HUES48 (cell line): ENCODE results near the gene KLHL1.

Source experiments
- H3K27ac ChIP-seq: one replicate; pipeline ENCODE4 v1.7.0; 2013; ENCODE audit warnings: low read depth, low read length, inconsistent platforms
- H3K27me3 ChIP-seq: 2 replicates; pipeline ENCODE4 v1.6.1; 2013; ENCODE audit warnings: mild to moderate bottlenecking, low read length; ENCODE audit not compliant: control insufficient read depth, insufficient read depth
- H3K36me3 ChIP-seq: 2 replicates; pipeline ENCODE4 v1.6.1; 2013; ENCODE audit warnings: low read length; ENCODE audit not compliant: control insufficient read depth, insufficient read depth
- H3K4me1 ChIP-seq: 2 replicates; pipeline ENCODE4 v1.6.1; 2013; ENCODE audit warnings: mild to moderate bottlenecking, low read length; ENCODE audit not compliant: control insufficient read depth, insufficient read depth
- H3K4me3 ChIP-seq: 2 replicates; pipeline ENCODE4 v1.5.1; 2013; ENCODE audit warnings: mild to moderate bottlenecking, low read depth, low read length
- H3K9ac ChIP-seq: 2 replicates; pipeline ENCODE4 v1.6.1; 2013; ENCODE audit warnings: mild to moderate bottlenecking, low read depth, low read length, moderate library complexity
- H3K9me3 ChIP-seq: 2 replicates; pipeline ENCODE4 v1.6.1; 2013; ENCODE audit warnings: low read length; ENCODE audit not compliant: control insufficient read depth, insufficient read depth

KLHL1 gene

GRCh38 chr13:69796256-69796655 lies 312.0 kb downstream of the KLHL1 start:
- Histone ChIP-seq H3K4me3 (no peak overlapping the region), H3K4me1 (peaks cover 15% of the 10 kb centered on the region), H3K9ac (no peak overlapping the region), H3K36me3 (no peaks in the 10 kb centered on the region), H3K9me3 (no peaks in the 10 kb centered on the region), H3K27me3 (no peaks in the 10 kb centered on the region), H3K27ac (no peak overlapping the region)

DNA sequence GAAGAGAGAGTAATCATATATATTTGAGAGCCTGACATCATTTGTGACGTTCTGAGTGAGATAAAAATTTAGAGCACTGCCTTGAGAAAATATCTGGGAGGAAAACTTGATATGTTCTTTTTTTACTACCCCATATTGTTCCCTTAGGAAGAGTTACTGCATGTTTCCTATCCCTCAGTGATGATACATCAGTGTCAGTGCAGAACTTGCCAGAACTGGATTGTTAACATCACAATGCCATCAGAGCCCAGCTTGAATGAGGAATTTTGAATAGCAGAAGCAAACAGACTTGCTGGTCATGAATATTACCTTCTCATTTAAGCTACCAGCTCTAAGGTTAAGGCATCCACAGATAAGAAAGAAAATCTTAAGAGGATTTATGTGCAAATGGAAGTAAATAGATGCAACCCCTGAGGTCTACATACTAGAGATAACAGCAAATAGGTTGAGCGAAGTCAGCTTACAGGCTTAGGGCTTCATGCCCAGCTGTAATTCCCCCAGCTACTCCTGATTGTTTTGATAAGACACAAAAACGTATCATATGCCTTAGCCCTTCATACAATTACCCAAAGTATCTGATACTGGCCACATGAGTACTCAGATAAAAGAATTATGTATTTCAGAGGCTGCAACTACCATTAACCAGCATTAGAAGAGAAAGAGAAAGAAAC lies 314.3 kb downstream of the KLHL1 start:
- H3K9ac ChIP-seq = no peak overlapping the region
- H3K4me3 ChIP-seq = peak overlapping the region; percentile 19; the same call in 1 of the 2 replicates
- H3K9me3 ChIP-seq = no peaks in the 10 kb centered on the region
- no peaks in the 10 kb centered on the region for H3K36me3 ChIP-seq
- H3K4me1 ChIP-seq = peaks cover 15% of the 10 kb centered on the region
- H3K27me3 ChIP-seq = no peaks in the 10 kb centered on the region
- H3K27ac ChIP-seq = peak overlapping the region; percentile 51

DNA sequence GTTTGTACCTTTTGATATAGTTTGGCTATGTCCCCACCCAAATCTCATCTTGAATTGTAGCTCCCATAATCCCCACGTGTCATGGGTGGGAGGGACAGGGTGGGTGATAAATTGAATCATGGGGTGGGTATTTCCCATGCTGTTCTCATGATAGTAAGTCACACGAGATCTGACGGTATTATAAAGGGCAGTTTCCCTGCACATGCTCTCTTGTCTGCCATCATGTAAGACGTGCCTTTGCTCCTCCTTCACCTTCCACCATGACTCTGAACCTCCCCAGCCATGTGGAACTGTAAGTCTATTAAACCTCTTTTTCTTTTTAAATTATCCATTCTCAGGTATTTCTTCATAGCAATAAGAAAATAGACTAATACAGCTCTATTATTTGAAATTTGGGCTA lies 331.3 kb downstream of the KLHL1 start:
- Histone ChIP-seq H3K27me3 (no peaks in the 10 kb centered on the region), H3K36me3 (no peaks in the 10 kb centered on the region), H3K27ac (no peak overlapping the region), H3K9ac (no peak overlapping the region), H3K4me1 (no peaks in the 10 kb centered on the region), H3K4me3 (no peak overlapping the region), H3K9me3 (no peaks in the 10 kb centered on the region; the same call in 1 of the 2 replicates)

- H3K36me3 ChIP-seq = no peaks in the 10 kb centered on the region
- no peak overlapping the region for H3K9ac ChIP-seq
- peaks cover 16% of the 10 kb centered on the region for H3K9me3 ChIP-seq
- no peaks in the 10 kb centered on the region for H3K4me1 ChIP-seq
- H3K27ac ChIP-seq = no peak overlapping the region
- H3K27me3 ChIP-seq = no peaks in the 10 kb centered on the region
- H3K4me3 ChIP-seq = no peak overlapping the region
Measured at GRCh38 chr13:69769608-69770007, 338.6 kb downstream of the KLHL1 start.

GRCh38 chr13:69761581-69761980 lies 346.7 kb downstream of the KLHL1 start:
- no peak overlapping the region for H3K9ac ChIP-seq
- no peaks in the 10 kb centered on the region for H3K4me1 ChIP-seq
- H3K9me3 ChIP-seq = no peaks in the 10 kb centered on the region
- H3K27me3 ChIP-seq = no peaks in the 10 kb centered on the region
- no peak overlapping the region for H3K27ac ChIP-seq
- no peaks in the 10 kb centered on the region for H3K36me3 ChIP-seq
- H3K4me3 ChIP-seq = no peak overlapping the region

DNA sequence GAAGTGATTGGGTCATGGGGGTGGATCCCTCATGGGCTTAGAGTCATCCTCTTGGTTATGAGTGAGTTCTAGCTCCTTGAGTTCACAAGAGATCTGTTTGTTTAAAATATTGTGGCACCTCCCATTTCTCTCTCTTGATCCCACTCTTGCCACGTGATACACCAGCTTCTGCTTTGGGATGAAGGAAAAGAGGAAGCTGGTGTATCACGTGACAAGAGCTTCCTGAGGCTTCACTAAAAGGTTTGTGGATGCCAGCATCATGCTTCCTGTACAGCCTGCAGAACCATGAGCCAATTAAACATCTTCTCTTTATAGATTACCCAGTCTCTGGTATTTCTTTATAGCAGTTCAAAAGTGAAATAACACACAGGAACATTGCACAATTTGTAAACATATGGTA lies 353.2 kb downstream of the KLHL1 start:
- no peak overlapping the region for H3K9ac ChIP-seq
- H3K4me3 ChIP-seq = no peak overlapping the region
- no peaks in the 10 kb centered on the region for H3K4me1 ChIP-seq
- no peaks in the 10 kb centered on the region for H3K36me3 ChIP-seq
- H3K9me3 ChIP-seq = no peaks in the 10 kb centered on the region
- no peak overlapping the region for H3K27ac ChIP-seq
- H3K27me3 ChIP-seq = no peaks in the 10 kb centered on the region

- Histone ChIP-seq H3K9ac (no peak overlapping the region), H3K4me3 (no peak overlapping the region), H3K27ac (no peak overlapping the region), H3K4me1 (no peaks in the 10 kb centered on the region), H3K36me3 (no peaks in the 10 kb centered on the region), H3K27me3 (no peaks in the 10 kb centered on the region), H3K9me3 (no peaks in the 10 kb centered on the region)
Measured at GRCh38 chr13:69751259-69751658, 357.0 kb downstream of the KLHL1 start.

DNA sequence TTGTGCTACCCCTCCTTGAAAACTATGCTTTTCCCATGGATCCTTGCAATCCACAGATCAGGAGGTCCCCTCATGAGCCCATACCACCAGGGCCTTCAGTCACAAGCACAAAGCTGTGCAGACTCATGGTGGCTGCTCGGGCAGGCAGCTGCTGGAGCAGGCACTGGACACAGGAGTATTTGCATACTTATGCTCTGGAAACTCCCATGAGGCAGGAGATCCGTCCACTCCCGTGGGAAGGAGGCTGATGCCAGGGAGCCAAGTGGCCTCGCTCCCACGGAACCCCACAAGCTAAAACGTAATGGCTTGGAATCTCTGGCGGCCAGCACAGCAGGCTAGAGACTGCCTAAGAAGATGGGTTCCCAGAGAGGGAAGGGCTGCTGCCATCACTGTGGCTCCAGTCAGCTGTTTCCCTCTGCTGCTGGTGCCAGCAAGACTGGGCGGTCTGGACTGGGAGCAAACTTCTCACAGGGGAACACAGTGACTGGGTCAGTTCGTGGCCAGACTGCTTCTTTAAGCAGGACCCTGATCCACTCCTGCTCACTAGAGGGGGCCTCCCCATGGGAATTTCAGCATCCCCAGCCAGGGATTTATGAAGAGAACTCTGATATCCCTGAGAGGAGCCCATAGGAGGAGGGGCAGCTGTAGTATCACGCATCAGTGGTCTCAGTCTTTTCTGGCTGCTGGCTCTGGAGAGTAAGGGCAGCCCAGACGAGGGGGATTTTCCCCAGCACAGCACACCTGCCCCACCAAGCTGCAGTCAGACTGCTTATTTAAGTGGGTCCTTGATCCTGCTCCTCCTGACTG lies 370.9 kb downstream of the KLHL1 start:
- Histone ChIP-seq H3K9me3 (no peaks in the 10 kb centered on the region), H3K4me3 (no peak overlapping the region), H3K36me3 (no peaks in the 10 kb centered on the region), H3K27ac (no peak overlapping the region), H3K4me1 (no peaks in the 10 kb centered on the region), H3K27me3 (no peaks in the 10 kb centered on the region), H3K9ac (no peak overlapping the region)

- H3K27ac ChIP-seq = no peak overlapping the region
- no peaks in the 10 kb centered on the region for H3K36me3 ChIP-seq
- no peaks in the 10 kb centered on the region for H3K27me3 ChIP-seq
- H3K9ac ChIP-seq = no peak overlapping the region
- H3K4me1 ChIP-seq = no peaks in the 10 kb centered on the region
- H3K4me3 ChIP-seq = no peak overlapping the region
- no peaks in the 10 kb centered on the region for H3K9me3 ChIP-seq
Measured at GRCh38 chr13:69721631-69722030, 386.6 kb downstream of the KLHL1 start.

DNA sequence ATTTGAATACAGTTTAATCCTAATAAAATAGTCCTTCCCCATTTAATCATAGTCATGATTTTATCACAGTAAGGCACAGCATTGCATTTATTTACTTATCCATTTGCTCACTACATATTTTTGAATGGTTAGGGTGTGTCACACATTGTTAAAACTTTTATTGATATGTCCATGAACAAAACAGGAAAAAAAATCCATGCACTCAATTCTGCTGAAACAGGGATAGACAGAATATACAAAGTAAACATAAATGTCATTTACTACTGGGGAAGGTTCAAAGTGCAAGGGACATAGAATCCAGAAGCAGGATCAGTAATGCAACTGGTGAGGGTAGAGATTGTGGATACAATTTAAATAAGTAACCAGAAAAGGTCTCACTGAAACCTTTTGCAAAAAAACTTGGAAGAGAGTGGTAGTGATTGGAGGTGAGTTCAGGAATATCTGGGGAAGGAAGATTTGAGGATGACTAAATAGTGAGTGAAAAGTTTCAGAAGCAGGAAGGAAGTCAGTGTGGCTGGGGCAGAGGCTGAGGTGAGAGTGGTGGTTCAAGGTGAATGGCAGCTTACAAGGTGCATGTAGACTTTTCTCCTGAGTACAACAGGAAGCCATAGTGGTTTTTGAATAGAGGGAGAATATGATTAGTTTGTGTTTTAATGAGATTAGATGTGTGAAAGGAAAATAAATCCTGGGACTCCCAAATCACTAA lies 387.8 kb downstream of the KLHL1 start:
- H3K9ac ChIP-seq = no peak overlapping the region
- no peaks in the 10 kb centered on the region for H3K36me3 ChIP-seq
- H3K9me3 ChIP-seq = no peaks in the 10 kb centered on the region
- H3K4me1 ChIP-seq = no peaks in the 10 kb centered on the region
- H3K27me3 ChIP-seq = no peaks in the 10 kb centered on the region
- no peak overlapping the region for H3K27ac ChIP-seq
- no peak overlapping the region for H3K4me3 ChIP-seq

DNA sequence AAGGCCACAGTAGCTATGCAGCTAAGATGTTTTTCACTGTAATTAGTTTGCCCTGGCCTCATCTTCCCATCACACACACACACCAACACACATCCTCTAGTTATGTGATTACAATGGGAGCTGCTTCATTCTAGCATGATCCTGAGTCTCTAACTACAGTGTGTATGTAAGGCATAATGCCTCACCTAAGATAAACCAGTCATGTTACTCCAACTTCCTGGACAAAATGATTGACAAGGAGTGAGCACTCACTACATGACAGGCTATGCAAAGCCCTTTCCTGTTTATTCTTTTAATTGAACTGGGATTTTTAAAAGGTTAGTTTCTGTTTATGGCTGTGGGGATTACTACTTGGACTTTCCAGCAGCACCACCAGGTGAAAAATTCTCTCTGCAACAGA lies 401.4 kb downstream of the KLHL1 start:
- Histone ChIP-seq H3K36me3 (no peaks in the 10 kb centered on the region), H3K9ac (no peak overlapping the region), H3K4me1 (no peaks in the 10 kb centered on the region), H3K9me3 (no peaks in the 10 kb centered on the region), H3K27me3 (no peaks in the 10 kb centered on the region), H3K4me3 (no peak overlapping the region), H3K27ac (no peak overlapping the region)
